Peyer's patch (tissue), 4 donors: ENCODE results near the gene MAP3K6. TPM values are rescaled to one million over a fixed set of nuclear protein-coding genes. Genes with fewer than 3 reads are reported as not detected.
"Not testable (repeated sequence)": the region's sequence is repeated elsewhere in the genome, so short reads cannot be mapped to it uniquely, and the experiment has no call there.

Source experiments
- DNase-seq, 3 donors: peaks; one replicate each; pipeline ENCODE4 v3.0.0-alpha.2; 2017 to 2019
- H3K27ac ChIP-seq, 4 donors: fragments of 200-600 bp; sonication (generic); one replicate each; pipeline ENCODE4 v1.5.1; 2016 to 2019
- H3K27me3 ChIP-seq, 2 donors: fragments of 200-600 bp; sonication (generic); one replicate each; pipeline ENCODE4 v1.5.1; 2019
- H3K36me3 ChIP-seq, 3 donors: fragments of 200-600 bp; sonication (generic); one replicate each; pipeline ENCODE4 v1.5.1; 2016 to 2019
- H3K4me1 ChIP-seq, 4 donors: fragments of 200-600 bp; sonication (generic); one replicate each; pipeline ENCODE4 v1.5.1; 2016 to 2019
- H3K4me3 ChIP-seq, 4 donors: fragments of 200-600 bp; sonication (generic); 1 replicate in 3 of 4; 2 replicates in 1 of 4; pipeline ENCODE4 v1.5.1; 2016 to 2019; ENCODE audit warnings: mild to moderate bottlenecking in 1 of 4
- H3K9me3 ChIP-seq, 4 donors: fragments of 200-600 bp; sonication (generic); one replicate each; pipeline ENCODE4 v1.5.1; 2016 to 2019; ENCODE audit warnings: mild to moderate bottlenecking in 1 of 4
- POLR2A ChIP-seq, 2 donors: fragments of 450-650 bp; IDR thresholded peaks; one replicate each; pipeline ENCODE4 v1.5.1; 2017; ENCODE audit warnings: antibody characterized with exemption in 2 of 2, mild to moderate bottlenecking in 2 of 2, moderate library complexity in 2 of 2
- total RNA-seq, 4 donors: library from RNA; depleted of rRNA; stranded (reverse); fragments of >200 nt; gene quantifications; one replicate each; pipeline ENCODE4 v1.1.0, GENCODE V29; 2016
- TF ChIP-seq, protein P1 (sequence below), 6 experiments: fragments of 450-650 bp in 4 of 6; fragments of 200-600 bp in 2 of 6; sonication (generic) in 1 of 6; IDR thresholded peaks; one replicate each; pipeline ENCODE4 v1.5.1; 2017 to 2019; ENCODE audit warnings: antibody characterized with exemption in 6 of 6, mild to moderate bottlenecking in 3 of 6, moderate library complexity in 1 of 6

The MAP3K6 gene
- total RNA-seq, 4 donors from 2014 or later, result 6.3 to 124 (median 34.1) TPM

DNA sequence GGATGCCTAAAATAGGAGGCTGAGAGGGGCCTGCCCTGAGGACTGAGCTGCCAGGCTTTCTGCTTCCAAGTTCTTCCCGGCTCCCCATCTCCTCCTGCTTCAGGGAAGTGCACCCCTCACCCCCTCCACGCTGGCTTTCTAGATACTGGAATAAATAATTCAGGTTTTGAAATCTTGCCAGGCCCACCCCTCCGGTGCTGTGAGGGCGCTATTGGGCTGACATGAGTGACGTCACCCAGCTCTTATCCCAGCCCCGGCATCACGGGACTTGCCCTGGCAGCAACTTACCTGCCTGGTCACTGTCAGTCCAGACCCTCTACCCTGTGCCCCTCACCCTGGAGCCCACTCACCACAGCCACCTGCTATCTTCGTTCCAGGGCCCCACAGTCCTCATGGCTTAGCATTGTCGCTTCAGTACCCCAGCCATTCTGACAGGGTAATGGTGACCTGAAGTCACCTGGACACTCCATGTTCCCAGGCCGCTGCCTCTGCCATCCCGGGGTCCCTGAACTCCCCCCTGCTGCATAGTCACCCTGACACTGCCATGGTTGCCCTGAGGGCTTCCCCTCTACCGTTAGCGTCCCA lies 24.8 kb upstream of the MAP3K6 start:
- Histone ChIP-seq H3K36me3 (no peaks in the 10 kb centered on the region), H3K27me3 (no peaks in the 10 kb centered on the region), H3K27ac (peak overlapping the region in 1 of 4 donors; percentile 5), H3K4me1 (peaks cover 7 to 20% (median 13%) of the 10 kb centered on the region in 4 donors), H3K4me3 (peak overlapping the region in 3 of 4 donors; percentile 54 to 59 (median 57)), H3K9me3 (no peaks in the 10 kb centered on the region)
- DNase-seq, result peak in 2 of 3 donors; percentile 34 to 68
- no peak for TF ChIP-seq POLR2A (IDR thresholded peaks at IDR 0.05)
- TF ChIP-seq, protein P1, sequence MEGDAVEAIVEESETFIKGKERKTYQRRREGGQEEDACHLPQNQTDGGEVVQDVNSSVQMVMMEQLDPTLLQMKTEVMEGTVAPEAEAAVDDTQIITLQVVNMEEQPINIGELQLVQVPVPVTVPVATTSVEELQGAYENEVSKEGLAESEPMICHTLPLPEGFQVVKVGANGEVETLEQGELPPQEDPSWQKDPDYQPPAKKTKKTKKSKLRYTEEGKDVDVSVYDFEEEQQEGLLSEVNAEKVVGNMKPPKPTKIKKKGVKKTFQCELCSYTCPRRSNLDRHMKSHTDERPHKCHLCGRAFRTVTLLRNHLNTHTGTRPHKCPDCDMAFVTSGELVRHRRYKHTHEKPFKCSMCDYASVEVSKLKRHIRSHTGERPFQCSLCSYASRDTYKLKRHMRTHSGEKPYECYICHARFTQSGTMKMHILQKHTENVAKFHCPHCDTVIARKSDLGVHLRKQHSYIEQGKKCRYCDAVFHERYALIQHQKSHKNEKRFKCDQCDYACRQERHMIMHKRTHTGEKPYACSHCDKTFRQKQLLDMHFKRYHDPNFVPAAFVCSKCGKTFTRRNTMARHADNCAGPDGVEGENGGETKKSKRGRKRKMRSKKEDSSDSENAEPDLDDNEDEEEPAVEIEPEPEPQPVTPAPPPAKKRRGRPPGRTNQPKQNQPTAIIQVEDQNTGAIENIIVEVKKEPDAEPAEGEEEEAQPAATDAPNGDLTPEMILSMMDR (IDR thresholded peaks at IDR 0.05), result no peak

DNA sequence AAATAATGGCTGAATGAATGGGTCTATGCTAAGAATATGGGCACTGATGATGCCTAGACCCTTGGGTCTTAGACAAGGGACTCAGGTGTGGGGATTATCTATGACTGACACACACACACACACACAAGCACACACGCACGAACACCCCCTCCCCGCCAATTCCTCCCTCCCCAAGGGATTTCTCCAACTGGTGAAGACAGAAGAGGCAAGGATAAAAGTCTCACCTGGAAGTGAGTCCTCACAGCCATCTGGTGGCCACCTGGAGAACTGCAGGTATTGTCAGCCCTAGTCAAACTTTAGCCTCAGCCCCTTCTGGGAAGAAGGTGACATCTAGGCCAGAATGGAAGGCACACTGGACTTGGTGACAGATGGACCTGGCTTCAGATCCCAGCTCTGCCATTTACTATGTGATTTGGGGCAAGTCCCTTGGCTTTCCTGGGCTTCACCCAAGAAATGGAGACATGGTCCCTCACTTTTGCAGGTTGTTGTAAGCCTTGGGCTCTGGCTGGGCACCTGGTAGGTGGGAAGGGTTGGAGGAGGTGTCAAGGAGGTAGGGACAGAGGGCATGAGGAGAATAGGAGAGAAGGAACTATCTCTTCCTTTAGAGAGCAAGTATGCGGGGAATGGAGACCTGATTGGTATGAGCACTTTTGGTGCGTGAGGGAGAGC lies 21.7 kb upstream of the MAP3K6 start:
- no peak for TF ChIP-seq POLR2A (IDR thresholded peaks at IDR 0.05)
- TF ChIP-seq, protein P1 (IDR thresholded peaks at IDR 0.05), result peak; percentile 81 to 93 (median 90)
- Histone ChIP-seq H3K4me3 (no peak overlapping the region), H3K27ac (no peak overlapping the region), H3K9me3 (no peaks in the 10 kb centered on the region), H3K36me3 (no peaks in the 10 kb centered on the region), H3K4me1 (peaks cover 7 to 20% (median 13%) of the 10 kb centered on the region in 4 donors), H3K27me3 (no peaks in the 10 kb centered on the region)
- peak; percentile 80 to 92 (median 81) for DNase-seq

DNA sequence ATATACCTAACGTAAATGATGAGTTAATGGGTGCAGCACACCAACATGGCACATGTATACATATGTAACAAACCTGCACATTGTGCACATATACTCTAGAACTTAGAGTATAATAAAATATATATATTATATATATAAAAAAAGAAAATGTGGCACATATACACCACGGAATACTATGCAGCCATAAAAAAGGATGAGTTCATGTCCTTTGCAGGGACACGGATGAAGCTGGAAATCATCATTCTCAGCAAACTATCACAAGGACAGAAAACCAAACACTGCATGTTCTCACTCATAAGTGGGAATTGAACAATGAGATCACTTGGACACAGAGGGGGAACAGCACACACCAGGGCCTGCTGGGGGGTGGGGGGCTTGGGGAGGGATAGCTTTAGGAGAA lies 18.0 kb upstream of the MAP3K6 start:
- H3K4me1 ChIP-seq, H3K9me3 ChIP-seq, H3K36me3 ChIP-seq, DNase-seq, H3K27ac ChIP-seq, H3K4me3 ChIP-seq, H3K27me3 ChIP-seq: not testable (repeated sequence)

DNA sequence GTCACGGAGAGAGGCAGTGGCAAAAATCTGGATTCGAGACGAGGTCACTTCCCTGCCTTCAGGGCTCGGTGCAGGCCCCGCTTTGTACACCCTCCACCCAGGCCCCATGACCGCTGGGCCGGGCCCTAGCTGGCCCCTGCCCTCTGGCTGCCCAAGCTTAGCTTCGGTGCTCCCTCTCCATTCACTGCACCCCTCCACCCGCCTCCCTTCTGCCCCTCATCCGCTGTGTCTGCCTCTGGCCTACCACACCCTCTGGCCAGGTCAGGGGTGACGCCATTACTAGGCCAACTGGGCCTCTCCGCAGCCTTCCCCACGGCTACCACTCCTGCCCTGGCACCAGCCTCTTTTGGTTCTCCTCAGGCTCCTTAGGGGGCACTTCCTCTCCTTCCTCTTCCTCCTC lies 16.9 kb upstream of the MAP3K6 start:
- Histone ChIP-seq H3K36me3 (no peaks in the 10 kb centered on the region), H3K4me3 (no peak overlapping the region), H3K27ac (no peak overlapping the region), H3K4me1 (peaks cover 0 to 7% (median 0%) of the 10 kb centered on the region in 4 donors), H3K9me3 (no peaks in the 10 kb centered on the region), H3K27me3 (no peaks in the 10 kb centered on the region)
- DNase-seq, result no peak
- TF ChIP-seq, protein P1 (IDR thresholded peaks at IDR 0.05), result no peak
- no peak for TF ChIP-seq POLR2A (IDR thresholded peaks at IDR 0.05)

DNA sequence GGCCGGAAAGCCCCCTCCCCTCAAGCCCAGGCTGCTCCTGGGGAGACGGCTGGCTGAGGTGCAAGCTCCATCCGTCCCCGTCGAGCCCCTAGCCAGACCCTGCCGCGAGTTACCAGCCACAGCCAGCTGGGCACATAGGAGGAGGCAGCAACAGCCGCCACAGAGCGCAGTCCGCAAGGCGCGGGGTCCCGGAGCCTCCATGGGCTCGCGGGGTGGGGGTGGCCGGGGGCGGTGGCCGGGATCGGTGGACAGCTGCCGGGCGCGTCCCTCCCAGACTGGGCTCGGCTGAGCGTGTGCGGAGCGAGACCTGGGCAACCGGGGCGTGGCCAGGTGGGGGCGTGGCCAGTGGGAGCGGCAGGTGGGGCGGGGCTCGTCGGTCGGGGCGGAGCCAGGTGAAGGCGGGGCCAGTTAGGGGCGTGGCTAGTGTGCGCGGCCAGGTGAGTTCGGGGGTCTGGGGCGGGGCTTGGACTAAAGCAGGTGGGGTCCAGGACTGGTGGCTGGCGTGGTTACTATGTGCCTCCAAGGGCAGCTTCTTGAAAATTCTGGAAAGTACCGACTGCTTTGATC lies 16.4 kb upstream of the MAP3K6 start, which contains the start of gene CD164L2:
TSS of gene CD164L2 (minus strand) at position 295 of the 567 bp plus-strand sequence. CDS start at position 201, 94 bp downstream.
- H3K9me3 ChIP-seq, result no peaks in the 10 kb centered on the region
- peak within 1 kb of the TSS in 2 of 4 donors; percentile 33 to 34 for H3K4me3 ChIP-seq
- TF ChIP-seq POLR2A (IDR thresholded peaks at IDR 0.05), result no peak
- TF ChIP-seq, protein P1 (IDR thresholded peaks at IDR 0.05), result no peak
- peaks cover 0 to 7% (median 0%) of the 10 kb centered on the region in 4 donors for H3K4me1 ChIP-seq
- H3K27me3 ChIP-seq, result no peaks in the 10 kb centered on the region
- H3K36me3 ChIP-seq, result no peaks in the 10 kb centered on the region
- no peak within 1 kb of the TSS for H3K27ac ChIP-seq
- DNase-seq, result peak in 2 of 3 donors; percentile 79 to 87
